ENCODE measurements around the gene KRTCAP2.

The KRTCAP2 gene

GRCh38 chr1:155200920-155201319 is 27.8 kb upstream of the KRTCAP2 start:
- no peak for TF ChIP-seq CTCF (IDR thresholded peaks at IDR 0.05; ENCODE audit: insufficient read depth, low read length, poor library complexity, severe bottlenecking)
- H3K4me3 ChIP-seq (replicated peaks; ENCODE audit: low read depth, low read length) = no peak overlapping the region
- no peaks in the 10 kb centered on the region for H3K27me3 ChIP-seq (replicated peaks; ENCODE audit: control insufficient read depth, insufficient read depth, low read length)
- no peak for DNase-seq (ENCODE audit: extremely low read depth, insufficient read length)
- H3K36me3 ChIP-seq (ENCODE audit: control insufficient read depth, insufficient read depth, low read length) = no peaks in the 10 kb centered on the region

- DNase-seq (ENCODE audit: extremely low read depth, insufficient read length) = no peak
- no peaks in the 10 kb centered on the region for H3K36me3 ChIP-seq (ENCODE audit: control insufficient read depth, insufficient read depth, low read length)
- H3K4me3 ChIP-seq (replicated peaks; ENCODE audit: low read depth, low read length) = no peak overlapping the region
- H3K27me3 ChIP-seq (replicated peaks; ENCODE audit: control insufficient read depth, insufficient read depth, low read length) = no peaks in the 10 kb centered on the region
- no peak for TF ChIP-seq CTCF (IDR thresholded peaks at IDR 0.05; ENCODE audit: insufficient read depth, low read length, poor library complexity, severe bottlenecking)
These were observed 26.7 kb upstream of the KRTCAP2 start for GRCh38 chr1:155199792-155200191.

GRCh38 chr1:155198547-155198906 is 25.4 kb upstream of the KRTCAP2 start:
- H3K4me3 ChIP-seq (replicated peaks; ENCODE audit: low read depth, low read length) = no peak overlapping the region
- no peak for TF ChIP-seq CTCF (IDR thresholded peaks at IDR 0.05; ENCODE audit: insufficient read depth, low read length, poor library complexity, severe bottlenecking)
- no peaks in the 10 kb centered on the region for H3K27me3 ChIP-seq (replicated peaks; ENCODE audit: control insufficient read depth, insufficient read depth, low read length)
- no peak for DNase-seq (ENCODE audit: extremely low read depth, insufficient read length)
- no peaks in the 10 kb centered on the region for H3K36me3 ChIP-seq (ENCODE audit: control insufficient read depth, insufficient read depth, low read length)

- H3K4me3 ChIP-seq (replicated peaks; ENCODE audit: low read depth, low read length) = no peak overlapping the region
- no peak for DNase-seq (ENCODE audit: extremely low read depth, insufficient read length)
- TF ChIP-seq CTCF (IDR thresholded peaks at IDR 0.05; ENCODE audit: insufficient read depth, low read length, poor library complexity, severe bottlenecking) = no peak
- H3K27me3 ChIP-seq (replicated peaks; ENCODE audit: control insufficient read depth, insufficient read depth, low read length) = no peaks in the 10 kb centered on the region
- no peaks in the 10 kb centered on the region for H3K36me3 ChIP-seq (ENCODE audit: control insufficient read depth, insufficient read depth, low read length)
These were observed 24.9 kb upstream of the KRTCAP2 start for GRCh38 chr1:155197901-155198546.

GRCh38 chr1:155196893-155197638 is 24.0 kb upstream of the KRTCAP2 start:
- no peaks in the 10 kb centered on the region for H3K36me3 ChIP-seq (ENCODE audit: control insufficient read depth, insufficient read depth, low read length)
- H3K27me3 ChIP-seq (replicated peaks; ENCODE audit: control insufficient read depth, insufficient read depth, low read length) = no peaks in the 10 kb centered on the region
- H3K4me3 ChIP-seq (replicated peaks; ENCODE audit: low read depth, low read length) = no peak overlapping the region
- no peak for DNase-seq (ENCODE audit: extremely low read depth, insufficient read length)
- no peak for TF ChIP-seq CTCF (IDR thresholded peaks at IDR 0.05; ENCODE audit: insufficient read depth, low read length, poor library complexity, severe bottlenecking)

All from GM06990 (cell line).